ENCODE results near the gene EMC9.

Gene EMC9

DNA sequence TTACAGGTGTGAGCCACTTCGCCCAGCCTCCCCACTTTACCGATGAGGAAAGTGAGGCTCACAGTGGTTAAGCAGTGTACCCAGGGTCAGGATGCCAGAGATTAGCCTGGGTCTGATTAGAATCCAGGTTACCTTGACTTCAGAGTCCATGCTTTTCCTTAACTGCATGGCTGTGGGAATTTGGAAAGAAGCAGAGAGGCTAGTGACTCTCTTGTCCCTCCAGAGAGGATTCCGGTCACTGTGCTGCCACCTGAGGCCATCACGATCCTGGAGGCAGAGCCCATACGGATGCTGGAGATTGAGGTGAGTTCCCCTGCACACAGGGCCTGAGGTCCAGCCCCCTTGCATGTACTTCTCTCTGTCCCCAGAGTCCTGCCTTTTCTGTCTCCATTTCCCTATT is 35.2 kb upstream of the EMC9 start:
- DNase-seq, result no peak

DNA sequence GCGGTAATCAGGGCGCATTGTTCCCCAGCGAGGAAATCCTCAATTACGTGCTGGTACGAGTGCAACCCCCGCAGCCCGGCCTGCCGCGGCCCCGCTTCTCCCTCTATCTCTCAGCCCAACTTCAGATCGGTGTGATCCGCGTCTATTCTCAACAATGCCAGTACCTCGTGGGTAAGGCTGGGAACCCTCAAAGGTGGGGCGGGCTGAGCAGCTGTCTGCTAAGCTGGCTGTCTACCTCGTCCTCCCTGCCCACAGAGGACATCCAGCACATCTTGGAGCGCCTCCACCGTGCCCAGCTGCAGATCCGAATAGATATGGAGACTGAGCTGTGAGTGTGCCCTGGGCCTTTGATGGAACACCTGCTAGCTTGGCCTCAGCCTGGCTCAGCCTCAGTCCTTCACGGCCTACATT is 31.5 kb upstream of the EMC9 start:
- no peak for DNase-seq

DNA sequence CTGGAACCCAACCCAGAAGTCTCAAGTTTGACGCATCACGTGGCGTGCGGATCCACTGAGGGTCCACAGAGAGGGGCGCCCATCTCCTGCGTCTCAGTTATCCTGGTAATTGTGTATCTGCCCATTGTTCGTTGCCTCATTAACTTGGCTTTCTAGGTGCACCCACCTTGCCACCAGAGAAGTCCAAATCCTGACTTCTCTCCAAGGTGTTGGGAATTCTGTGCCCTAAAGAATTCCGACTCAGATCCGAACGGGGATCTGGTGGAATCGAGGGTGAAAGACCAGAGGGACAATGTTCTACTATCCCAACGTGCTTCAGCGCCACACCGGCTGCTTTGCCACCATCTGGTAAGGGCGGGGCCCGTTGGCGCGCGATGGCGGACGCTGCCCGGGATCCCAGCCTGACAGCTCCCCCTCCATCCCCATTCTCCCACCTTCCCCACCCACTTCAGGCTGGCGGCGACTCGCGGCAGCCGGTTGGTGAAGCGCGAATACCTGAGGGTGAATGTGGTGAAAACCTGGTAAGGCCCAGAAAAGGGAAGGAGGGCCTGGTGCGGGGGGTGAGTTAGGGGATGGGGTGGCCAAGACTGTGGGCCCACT is 31.0 kb upstream of the EMC9 start:
- no peak for DNase-seq

GRCh38 chr14:24171422-24172260 is 30.2 kb upstream of the EMC9 start, which contains the start of gene REC8:
TSS of gene REC8 (plus strand) at chr14:24172080. CDS start at chr14:24172553, 473 bp downstream.
- no peak for DNase-seq

DNA sequence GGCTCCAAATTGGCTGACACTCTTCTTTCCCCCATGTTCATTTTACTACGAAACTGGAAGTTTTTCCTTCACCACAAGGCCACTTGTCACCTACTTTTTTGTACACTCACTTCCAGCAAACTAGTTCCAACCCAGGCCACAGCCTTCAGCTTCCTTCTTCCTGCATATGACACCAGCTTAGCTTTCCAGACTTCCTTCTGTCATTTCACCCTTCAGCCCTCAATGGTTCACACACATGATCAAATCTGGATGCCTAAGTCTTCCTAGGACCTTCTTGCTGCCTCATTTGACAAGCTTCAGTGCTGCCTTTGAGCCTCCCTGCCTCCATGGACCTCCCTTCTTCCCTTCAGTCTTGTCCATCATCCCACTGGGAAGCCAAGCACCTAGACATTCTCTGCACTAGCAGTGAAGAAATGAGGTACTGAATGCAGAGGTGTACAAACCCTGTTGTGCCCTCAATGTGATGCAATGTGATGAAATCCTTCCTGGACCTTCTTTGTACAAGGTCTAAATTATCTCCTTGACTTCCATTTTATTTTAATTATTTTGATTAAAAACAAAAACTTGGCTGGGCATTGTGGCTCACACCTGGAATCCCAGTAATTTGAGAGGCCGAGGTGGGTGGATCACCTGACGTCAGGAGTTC is 26.2 kb upstream of the EMC9 start:
- DNase-seq, result no peak

GRCh38 chr14:24165785-24166184 is 24.4 kb upstream of the EMC9 start:
- DNase-seq, result no peak

- DNase-seq, result no peak
These were observed 23.2 kb upstream of the EMC9 start for GRCh38 chr14:24164518-24164991.

DNA sequence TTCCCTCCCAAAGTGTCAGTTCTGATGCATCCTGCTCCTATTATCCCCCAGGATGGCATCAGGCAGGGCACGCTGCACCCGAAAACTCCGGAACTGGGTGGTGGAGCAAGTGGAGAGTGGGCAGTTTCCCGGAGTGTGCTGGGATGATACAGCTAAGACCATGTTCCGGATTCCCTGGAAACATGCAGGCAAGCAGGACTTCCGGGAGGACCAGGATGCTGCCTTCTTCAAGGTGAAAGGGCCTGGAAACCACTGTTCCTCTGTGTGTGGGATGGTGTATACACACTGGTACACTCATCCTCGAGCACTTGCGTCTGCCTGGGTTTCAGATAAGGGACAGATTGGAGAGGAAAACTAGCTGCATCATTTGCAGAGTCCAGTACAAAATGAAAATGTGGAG is 20.7 kb upstream of the EMC9 start:
- DNase-seq, result no peak

- peak; percentile 75 to 95 for DNase-seq
These were observed 19.7 kb upstream of the EMC9 start, which contains the start of gene IRF9 for GRCh38 chr14:24160850-24161804. TSS of gene IRF9 (plus strand) at chr14:24161265. CDS start at chr14:24162145, 880 bp downstream.

- DNase-seq, result no peak
These were observed 19.1 kb upstream of the EMC9 start for GRCh38 chr14:24160499-24160849.

DNA sequence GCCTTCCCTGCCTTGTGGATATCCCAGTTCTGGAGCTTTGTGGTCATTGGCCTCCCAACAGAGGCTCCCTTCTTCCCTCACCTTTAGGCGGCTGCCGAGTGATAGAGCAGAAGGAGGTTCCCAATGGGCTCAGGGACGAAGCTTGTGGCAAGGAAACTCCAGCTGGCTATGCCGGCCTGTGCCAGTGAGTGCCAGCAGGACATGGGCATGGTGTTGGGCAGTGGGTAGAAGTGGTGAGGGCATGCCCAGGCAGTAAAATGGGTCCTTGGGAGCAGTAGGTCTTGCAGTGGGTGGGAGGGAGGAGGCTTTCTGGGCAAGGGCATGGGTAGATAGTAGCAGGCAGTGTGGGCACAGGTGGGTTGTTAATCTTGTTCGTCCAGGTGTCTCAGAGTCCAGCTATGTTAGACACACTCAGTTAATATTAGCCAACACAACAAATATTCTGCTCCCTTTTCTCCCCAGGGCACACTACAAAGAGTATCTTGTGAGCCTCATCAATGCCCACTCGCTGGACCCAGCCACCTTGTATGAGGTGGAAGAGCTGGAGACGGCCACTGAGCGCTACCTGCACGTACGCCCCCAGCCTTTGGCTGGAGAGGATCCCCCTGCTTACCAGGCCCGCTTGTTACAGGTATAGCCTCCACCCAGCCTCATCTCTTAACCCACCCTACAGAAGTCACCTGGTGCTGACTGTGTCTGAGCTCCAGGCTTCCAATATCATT is 18.5 kb upstream of the EMC9 start:
- DNase-seq, result no peak

DNA sequence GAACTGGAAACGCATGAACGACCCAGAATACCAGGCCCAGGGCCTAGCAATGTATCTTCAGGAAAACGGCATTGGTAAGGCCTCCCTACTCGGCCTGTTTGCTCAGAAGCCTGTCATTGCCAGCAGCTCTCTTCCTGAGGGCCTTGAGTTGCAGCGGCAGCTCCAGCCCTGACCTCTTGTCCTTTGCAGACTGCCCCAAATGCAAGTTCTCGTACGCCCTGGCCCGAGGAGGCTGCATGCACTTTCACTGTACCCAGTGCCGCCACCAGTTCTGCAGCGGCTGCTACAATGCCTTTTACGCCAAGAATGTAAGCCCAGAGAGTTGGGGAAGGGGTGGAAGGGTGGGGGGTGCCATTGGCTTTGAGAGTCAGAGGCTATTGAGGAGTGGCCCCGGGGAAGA is 15.9 kb upstream of the EMC9 start:
- no peak for DNase-seq

DNA sequence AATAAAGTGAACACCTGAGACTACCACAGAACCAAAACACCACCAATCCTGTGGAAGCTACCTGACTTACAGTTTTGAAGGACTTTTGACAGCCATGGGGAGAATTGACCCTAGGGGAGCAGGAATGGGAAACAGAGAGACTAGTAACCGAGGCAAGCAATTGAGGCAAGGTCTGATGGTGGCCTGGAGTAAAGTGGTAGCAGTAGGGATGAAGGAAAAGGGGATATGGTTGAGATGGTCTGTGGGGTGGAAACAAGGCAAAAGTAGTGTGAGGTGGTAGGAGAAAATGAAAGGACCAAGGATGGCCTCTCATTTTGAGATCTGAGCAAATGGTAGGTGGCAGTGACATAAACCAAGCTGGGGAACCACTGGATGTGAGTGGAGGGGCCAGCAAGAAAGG is 15.4 kb upstream of the EMC9 start:
- DNase-seq, result no peak

DNA sequence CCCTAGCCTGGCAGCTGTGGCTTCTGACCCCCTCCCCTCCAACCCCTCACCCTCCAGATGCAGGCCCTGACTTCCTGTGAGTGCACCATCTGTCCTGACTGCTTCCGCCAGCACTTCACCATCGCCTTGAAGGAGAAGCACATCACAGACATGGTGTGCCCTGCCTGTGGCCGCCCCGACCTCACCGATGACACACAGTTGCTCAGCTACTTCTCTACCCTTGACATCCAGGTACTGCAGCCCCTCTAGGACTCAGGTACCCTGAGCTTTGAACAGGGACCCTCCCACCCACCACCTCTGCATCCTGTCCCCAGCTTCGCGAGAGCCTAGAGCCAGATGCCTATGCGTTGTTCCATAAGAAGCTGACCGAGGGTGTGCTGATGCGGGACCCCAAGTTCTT is 13.7 kb upstream of the EMC9 start:
- DNase-seq, result no peak

- no peak for DNase-seq
These were observed 10.2 kb upstream of the EMC9 start for GRCh38 chr14:24151404-24152080.

DNA sequence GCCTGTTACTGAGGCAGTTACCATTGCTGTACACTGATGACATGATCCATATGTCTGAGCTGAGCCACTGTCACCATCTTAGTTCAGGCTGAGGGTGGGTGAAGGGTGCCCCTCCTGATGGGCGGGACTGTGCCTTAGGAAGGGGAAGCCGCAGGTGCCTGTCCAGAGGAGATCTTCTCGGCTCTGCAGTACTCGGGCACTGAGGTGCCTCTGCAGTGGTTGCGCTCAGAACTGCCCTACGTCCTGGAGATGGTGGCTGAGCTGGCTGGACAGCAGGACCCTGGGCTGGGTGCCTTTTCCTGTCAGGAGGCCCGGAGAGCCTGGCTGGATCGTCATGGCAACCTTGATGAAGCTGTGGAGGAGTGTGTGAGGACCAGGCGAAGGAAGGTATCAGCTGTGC is 9.6 kb upstream of the EMC9 start:
- no peak for DNase-seq

DNA sequence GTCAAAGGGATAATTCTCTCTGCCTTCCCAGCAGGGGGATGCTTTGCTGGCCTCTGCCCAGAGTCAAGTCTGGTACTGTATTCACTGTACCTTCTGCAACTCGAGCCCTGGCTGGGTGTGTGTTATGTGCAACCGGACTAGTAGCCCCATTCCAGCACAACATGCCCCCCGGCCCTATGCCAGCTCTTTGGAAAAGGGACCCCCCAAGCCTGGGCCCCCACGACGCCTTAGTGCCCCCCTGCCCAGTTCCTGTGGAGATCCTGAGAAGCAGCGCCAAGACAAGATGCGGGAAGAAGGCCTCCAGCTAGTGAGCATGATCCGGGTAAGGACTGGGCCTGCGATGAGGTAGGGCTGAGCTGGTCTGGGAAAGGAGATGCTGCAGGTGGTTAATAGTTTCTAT is 9.2 kb upstream of the EMC9 start:
- no peak for DNase-seq

DNA sequence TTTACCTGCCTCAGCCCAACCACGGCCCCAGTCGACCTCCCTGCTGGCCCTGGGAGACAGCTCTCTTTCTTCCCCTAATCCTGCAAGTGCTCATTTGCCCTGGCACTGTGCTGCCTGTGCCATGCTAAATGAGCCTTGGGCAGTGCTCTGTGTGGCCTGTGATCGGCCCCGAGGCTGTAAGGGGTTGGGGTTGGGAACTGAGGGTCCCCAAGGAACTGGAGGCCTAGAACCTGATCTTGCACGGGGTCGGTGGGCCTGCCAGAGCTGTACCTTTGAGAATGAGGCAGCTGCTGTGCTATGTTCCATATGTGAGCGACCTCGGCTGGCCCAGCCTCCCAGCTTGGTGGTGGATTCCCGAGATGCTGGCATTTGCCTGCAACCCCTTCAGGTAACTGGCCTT is 8.7 kb upstream of the EMC9 start:
- no peak for DNase-seq

GRCh38 chr14:24149302-24149969 is 8.0 kb upstream of the EMC9 start:
- no peak for DNase-seq

DNA sequence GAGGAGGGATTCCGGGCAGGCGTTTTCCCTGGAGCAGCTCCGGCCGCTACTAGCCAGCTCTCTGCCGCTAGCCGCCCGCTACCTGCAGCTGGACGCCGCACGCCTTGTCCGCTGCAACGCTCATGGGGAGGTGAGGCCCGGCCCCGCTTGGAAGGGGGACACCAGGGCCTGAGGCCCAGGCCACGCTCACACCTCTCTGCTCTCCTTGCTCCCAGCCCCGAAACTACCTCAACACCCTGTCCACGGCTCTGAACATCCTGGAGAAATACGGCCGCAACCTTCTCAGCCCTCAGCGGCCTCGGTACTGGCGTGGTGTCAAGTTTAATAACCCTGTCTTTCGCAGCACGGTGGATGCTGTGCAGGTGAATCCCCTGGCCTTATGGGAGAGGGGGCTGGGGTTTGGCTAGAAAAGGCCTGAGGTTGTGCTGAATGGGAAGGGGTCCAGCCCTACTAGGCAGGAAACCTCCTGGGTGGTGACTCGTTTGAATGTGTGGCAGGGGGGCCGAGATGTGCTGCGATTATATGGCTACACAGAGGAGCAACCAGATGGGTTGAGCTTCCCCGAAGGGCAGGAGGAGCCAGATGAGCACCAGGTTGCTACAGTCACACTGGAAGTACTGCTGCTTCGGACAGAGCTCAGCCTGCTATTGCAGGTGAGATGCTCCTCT is 6.5 kb upstream of the EMC9 start:
- DNase-seq, result no peak

All from SW 1271 (cell line).